ENCODE results near the gene CCDC34.
"Not testable (repeated sequence)": the region's sequence is repeated elsewhere in the genome, so short reads cannot be mapped to it uniquely, and the experiment has no call there.

The CCDC34 gene

GRCh38 chr11:27361649-27362431, 1.2 kb downstream of the CCDC34 start:
- no peak for DNase-seq

- peak; percentile 17 for DNase-seq
Measured at GRCh38 chr11:27358296-27358695, 4.7 kb downstream of the CCDC34 start.

DNA sequence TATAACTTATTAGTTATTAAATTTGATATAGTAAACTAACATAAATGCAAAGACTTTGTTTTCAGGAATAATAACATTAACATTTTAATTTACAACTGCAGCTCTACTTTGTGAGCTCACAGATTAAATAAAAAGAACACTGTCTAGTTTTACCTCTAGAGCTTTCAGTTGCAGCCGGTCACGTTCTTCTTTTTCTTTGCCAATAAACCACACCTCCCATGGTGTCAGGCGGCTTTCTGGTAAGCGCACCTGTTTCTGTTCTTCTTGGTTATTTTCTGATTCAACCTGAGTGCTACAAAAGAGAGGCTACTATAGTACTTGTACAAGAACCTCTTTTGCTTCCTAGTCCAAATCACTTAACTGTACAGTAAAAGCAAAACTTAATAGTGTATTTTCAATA, 5.8 kb downstream of the CCDC34 start:
- DNase-seq: no peak

DNA sequence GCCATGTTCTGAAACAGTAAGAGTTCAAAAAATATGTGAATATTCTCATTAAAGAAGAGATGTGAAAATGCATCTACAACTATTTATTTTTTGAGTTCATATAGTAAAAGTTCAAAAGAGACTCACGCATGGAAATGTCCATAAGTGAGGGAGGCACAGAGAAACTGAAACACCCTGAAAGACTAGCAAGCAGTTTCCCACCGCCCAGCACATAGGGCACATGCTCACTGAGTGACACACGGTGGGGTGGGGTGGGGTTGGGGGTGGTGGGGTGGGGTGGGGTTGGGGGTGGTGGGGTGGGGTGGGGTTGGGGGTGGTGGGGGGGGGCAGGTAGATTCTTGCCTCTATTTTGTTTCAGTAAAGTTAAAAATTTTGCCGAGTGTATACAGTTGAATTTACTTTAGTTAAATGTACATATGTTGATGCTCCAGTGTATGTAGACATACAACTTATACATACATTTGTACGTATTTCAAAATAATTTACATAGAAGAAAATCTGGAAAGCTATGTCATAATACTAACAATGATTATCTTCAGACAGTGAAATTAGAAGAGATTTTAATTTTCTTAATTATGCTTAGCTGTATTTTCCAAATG, 6.3 kb downstream of the CCDC34 start:
- no peak for DNase-seq

DNA sequence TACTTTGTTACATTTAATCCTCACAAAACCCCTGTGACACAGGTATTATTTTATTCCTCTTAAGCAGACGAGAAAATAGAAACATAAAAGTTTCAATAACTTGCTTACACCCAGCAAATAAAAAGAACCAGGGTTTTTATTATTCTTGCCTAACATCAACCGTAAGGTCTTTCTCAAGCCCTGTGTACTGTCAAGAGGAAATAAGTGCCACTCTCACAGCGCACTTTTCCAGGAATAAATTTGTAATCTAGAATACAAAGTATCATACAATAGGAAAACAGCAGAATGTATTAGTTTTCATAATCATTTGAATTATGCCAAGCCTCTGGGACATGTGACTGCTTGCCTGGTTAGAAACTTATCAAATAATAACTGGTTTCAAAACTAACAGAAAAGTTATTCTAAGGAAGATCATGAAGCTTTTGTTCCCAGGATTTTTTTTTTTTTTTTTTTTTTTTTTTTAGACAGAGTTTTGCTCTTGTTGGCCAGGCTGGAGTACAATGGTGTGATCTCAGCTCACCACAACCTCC, 7.4 kb downstream of the CCDC34 start:
- no peak for DNase-seq

GRCh38 chr11:27354359-27354965, 8.6 kb downstream of the CCDC34 start:
- no peak for DNase-seq

DNA sequence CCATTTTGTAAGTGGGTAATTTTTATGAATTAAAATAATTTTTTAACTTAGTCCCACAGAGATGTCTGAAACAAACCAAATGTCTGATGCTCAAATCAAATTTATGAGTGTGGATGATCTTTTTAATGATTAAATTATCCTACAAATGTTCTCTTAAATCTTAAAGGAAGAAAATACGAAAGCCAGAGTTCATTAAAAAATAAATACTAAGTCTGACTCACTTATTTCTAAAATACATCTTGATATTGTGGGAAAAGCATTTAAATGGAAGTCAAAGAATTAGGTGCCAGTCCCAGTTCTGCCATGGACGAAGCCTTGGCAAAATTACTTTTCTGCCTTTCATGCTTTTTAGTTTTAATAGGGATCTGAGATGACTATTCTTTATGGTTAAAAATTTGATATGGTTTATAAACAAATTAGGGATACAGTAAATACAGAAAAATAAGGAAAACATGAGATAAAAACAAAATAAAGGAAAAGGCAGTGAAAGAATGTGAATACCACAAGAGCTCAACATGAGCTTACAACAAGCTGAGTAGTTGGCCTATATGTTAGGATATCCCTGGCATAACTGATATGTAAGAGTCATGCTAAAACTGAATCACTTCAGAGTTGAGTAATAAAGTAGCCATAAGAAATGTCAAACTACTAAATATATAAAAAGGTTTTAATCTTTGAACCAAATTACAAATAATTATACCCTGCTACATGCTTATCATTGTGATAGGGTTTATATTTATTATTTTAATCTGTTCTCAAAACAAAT, 9.2 kb downstream of the CCDC34 start:
- no peak for DNase-seq

GRCh38 chr11:27352781-27353180, 10.2 kb downstream of the CCDC34 start:
- DNase-seq: no peak

DNA sequence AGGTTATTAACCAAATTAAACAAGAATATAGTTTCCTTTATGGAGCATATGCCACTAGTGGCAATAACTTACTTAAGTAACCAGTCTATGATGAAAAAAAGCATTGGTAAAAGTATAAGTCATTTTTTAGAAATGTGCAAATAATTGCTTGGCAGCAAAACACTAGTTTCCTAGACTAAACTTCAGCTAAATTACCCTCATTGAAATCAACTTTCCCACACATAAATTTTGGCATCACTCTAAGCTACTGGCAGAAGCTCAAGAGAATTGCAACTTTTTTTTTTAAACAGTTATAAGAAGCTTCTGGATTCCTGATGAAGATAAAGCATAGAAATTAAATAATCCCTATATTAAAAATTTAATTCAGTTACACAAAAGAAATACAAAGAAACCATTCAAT, 12.5 kb downstream of the CCDC34 start:
- DNase-seq: no peak

DNA sequence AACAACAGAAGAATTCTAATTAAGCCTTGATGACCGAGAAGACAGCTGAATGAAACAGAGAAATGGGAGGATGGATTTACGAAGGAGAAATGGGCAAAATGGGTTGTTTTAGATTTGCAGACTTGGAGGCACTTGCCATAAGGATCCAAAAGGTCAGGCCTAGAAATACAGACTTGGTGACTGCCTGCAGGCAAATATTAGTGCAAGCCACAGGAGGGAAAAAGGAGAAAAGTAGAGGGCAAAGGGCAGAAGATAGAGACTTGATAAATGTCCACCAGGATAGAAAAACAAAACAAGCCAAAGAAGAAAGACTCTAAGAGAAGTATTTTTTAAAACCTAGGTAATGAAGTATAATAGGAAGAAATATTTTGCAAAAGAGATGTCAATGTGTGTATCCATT, 13.1 kb downstream of the CCDC34 start:
- no peak for DNase-seq

DNA sequence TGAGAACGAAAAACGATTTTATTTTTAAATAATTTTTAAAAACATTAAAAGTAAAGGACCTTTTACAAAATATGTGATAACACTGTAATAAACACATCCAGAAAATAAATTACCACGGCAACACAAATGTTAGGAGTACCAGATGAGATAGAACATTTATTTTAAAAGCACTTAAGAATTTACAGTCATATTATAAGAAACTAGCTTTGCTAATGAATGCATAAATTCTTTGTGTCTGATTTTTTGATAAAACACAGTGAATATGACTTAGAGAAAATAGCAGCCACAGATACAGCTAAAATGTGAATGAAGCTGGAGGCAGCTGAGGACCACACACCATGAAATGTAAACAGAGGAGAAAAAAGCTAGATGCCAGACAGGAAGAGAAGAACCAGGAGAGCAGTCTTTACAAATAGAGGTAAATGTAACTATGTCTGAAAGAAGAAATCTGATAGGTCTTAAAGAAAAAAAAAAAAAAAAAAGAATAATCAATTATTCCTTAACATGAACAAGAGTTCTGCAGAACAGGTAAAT, 14.6 kb downstream of the CCDC34 start:
- no peak for DNase-seq

GRCh38 chr11:27347359-27348339, 15.4 kb downstream of the CCDC34 start:
- DNase-seq: no peak

DNA sequence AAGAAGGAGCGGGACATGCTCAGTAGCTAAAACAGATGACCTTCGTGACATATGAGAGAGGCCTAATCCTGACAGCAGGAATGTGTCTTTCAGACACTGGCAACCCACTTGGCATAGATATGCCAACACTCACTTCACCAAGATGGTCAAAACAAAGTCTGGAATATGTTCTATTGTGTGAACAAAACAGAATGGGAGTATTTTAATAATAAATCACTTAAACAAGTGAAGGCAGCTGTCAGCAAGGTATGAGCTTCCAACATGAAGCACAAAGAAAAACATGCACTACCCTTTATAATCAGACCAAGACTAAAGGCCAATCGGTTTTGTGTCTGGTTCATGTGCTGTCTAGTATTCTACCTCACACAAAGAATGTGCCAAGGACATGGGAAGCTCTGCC, 23.1 kb downstream of the CCDC34 start:
- DNase-seq: no peak

GRCh38 chr11:27334764-27335163, 28.3 kb downstream of the CCDC34 start:
- DNase-seq: not testable (repeated sequence)

DNA sequence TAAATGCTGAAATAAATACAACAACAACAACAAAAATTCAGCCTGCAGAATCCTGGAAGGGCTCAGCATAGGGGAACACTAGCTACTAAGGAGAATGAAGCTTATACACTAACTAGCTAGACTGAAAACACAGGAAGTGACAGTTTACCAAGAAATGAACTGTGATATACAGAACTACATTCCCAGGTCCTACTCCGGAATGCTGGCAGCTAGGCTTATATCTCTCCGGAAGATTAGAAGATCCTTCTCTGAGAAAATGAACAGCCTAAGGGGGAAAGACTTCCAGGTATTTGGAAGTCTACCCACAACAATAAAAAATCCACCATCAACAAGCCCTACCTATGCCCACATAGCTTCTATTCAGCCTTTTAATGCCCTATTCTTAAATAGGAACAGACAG, 31.0 kb downstream of the CCDC34 start:
- DNase-seq: no peak

- DNase-seq: no peak
Measured at GRCh38 chr11:27330633-27331270, 32.3 kb downstream of the CCDC34 start.

- no peak for DNase-seq
Measured at GRCh38 chr11:27329867-27330632, 33.0 kb downstream of the CCDC34 start.

GRCh38 chr11:27328614-27329013, 34.4 kb downstream of the CCDC34 start:
- DNase-seq: no peak

- DNase-seq: not testable (repeated sequence)
Measured at GRCh38 chr11:27327064-27327463, 36.0 kb downstream of the CCDC34 start.

GRCh38 chr11:27322196-27322595, 40.8 kb downstream of the CCDC34 start:
- DNase-seq: not testable (repeated sequence)

All from SIG-M5 (cell line).